IPS-NIHi11 (cell line): ENCODE results near the gene ANO9.
"Not testable (repeated sequence)": the region's sequence is repeated elsewhere in the genome, so short reads cannot be mapped to it uniquely, and the experiment has no call there.

Experiments
- DNase-seq: peaks from one replicate; pipeline ENCODE4 v3.0.0; 2012; ENCODE audit warnings: mixed read lengths, low spot score

ANO9 gene

GRCh38 chr11:434496-434895 is 7.3 kb downstream of the ANO9 start:
- DNase-seq, result peak; percentile 8

GRCh38 chr11:433641-434040 is 8.2 kb downstream of the ANO9 start:
- DNase-seq, result peak; percentile 7

- peak; percentile 3 for DNase-seq
Observed at GRCh38 chr11:433111-433510, 8.7 kb downstream of the ANO9 start.

- peak; percentile 5 for DNase-seq
Observed at GRCh38 chr11:432501-433100, 9.2 kb downstream of the ANO9 start.

- DNase-seq, result peak; percentile 18
Observed at GRCh38 chr11:431921-432320, 9.9 kb downstream of the ANO9 start.

GRCh38 chr11:429931-430456 is 11.8 kb downstream of the ANO9 start:
- DNase-seq, result no peak

GRCh38 chr11:429391-429790 is 12.4 kb downstream of the ANO9 start:
- DNase-seq, result no peak

- peak; percentile 12 for DNase-seq
Observed at GRCh38 chr11:428295-428694, 13.5 kb downstream of the ANO9 start.

- DNase-seq, result no peak
Observed at GRCh38 chr11:426851-427250, 15.0 kb downstream of the ANO9 start.

GRCh38 chr11:425301-425700 is 16.5 kb downstream of the ANO9 start:
- no peak for DNase-seq

- DNase-seq, result not testable (repeated sequence)
Observed at GRCh38 chr11:424766-425165, 17.0 kb downstream of the ANO9 start.

GRCh38 chr11:424232-424631 is 17.6 kb downstream of the ANO9 start:
- DNase-seq, result no peak

- no peak for DNase-seq
Observed at GRCh38 chr11:422249-422656, 19.6 kb downstream of the ANO9 start.

GRCh38 chr11:420911-421321 is 20.9 kb downstream of the ANO9 start:
- no peak for DNase-seq

GRCh38 chr11:420054-420910 is 21.5 kb downstream of the ANO9 start:
- DNase-seq, result peak; percentile 70

- DNase-seq, result no peak
Observed at GRCh38 chr11:419248-420005, 22.4 kb downstream of the ANO9 start.

- no peak for DNase-seq
Observed at GRCh38 chr11:418343-419247, 23.2 kb downstream of the ANO9 start.

GRCh38 chr11:417652-418342 is 24.0 kb downstream of the ANO9 start:
- no peak for DNase-seq

- DNase-seq, result peak; percentile 94
Observed at GRCh38 chr11:416757-417621, 24.8 kb downstream of the ANO9 start.
